ENCODE results near the gene ARL5B.

- TF ChIP-seq CTCF (IDR thresholded peaks at IDR 0.05): no peak
- TF ChIP-seq POLR2A (IDR thresholded peaks at IDR 0.05; ENCODE audit: low read depth): no peak
- no peak for TF ChIP-seq EP300 (IDR thresholded peaks at IDR 0.05)
These were observed 25.7 kb downstream of the ARL5B start for GRCh38 chr10:18684953-18685352.
